ENCODE data around the gene ZFHX3. TPM values are rescaled to one million over a fixed set of nuclear protein-coding genes. Genes with fewer than 3 reads are reported as not detected.

The ZFHX3 gene
- total RNA-seq, 6 experiments from 2014 or later: 14.5 to 25.8 (median 15.8) TPM

GRCh38 chr16:72978212-72978611, 69.7 kb downstream of the ZFHX3 start:
- H3K9me3 Mint-ChIP-seq: no peaks in the 10 kb centered on the region
- no peak overlapping the region for H3K4me3 Mint-ChIP-seq
- DNase-seq: no peak
- TF ChIP-seq, protein P1, sequence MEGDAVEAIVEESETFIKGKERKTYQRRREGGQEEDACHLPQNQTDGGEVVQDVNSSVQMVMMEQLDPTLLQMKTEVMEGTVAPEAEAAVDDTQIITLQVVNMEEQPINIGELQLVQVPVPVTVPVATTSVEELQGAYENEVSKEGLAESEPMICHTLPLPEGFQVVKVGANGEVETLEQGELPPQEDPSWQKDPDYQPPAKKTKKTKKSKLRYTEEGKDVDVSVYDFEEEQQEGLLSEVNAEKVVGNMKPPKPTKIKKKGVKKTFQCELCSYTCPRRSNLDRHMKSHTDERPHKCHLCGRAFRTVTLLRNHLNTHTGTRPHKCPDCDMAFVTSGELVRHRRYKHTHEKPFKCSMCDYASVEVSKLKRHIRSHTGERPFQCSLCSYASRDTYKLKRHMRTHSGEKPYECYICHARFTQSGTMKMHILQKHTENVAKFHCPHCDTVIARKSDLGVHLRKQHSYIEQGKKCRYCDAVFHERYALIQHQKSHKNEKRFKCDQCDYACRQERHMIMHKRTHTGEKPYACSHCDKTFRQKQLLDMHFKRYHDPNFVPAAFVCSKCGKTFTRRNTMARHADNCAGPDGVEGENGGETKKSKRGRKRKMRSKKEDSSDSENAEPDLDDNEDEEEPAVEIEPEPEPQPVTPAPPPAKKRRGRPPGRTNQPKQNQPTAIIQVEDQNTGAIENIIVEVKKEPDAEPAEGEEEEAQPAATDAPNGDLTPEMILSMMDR (IDR thresholded peaks at IDR 0.05): no peak
- peaks cover 18% of the 10 kb centered on the region for H3K36me3 Mint-ChIP-seq (ENCODE audit: low read depth)
- no peak overlapping the region for H3K27ac Mint-ChIP-seq
- H3K27me3 Mint-ChIP-seq (ENCODE audit: insufficient read depth): no peaks in the 10 kb centered on the region; the same call in none of the 2 replicates
- peaks cover 16% of the 10 kb centered on the region for H3K4me1 Mint-ChIP-seq (ENCODE audit: low read depth)

DNA sequence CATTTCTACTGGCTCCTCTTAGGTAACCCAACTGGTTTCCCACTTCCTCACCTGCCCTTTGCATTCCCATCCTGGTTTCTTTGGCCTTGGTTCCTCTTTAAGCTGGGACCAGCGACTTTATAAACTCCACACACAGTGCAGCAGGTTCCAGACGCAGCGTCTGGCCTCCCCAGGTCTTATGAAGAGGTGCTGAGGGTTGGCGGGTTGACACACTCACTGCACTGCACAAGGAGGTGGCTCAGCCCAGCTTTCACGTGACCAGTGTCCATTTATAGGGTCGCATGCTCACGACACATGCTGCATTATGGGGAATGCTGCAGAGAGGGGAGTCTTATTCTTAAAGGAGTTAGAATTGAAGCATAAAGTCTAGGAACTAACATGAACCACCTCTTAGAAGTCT, 70.8 kb downstream of the ZFHX3 start:
- Mint-ChIP-seq H3K4me1 (ENCODE audit: low read depth) (peaks cover 16% of the 10 kb centered on the region), H3K27ac (no peak overlapping the region), H3K36me3 (ENCODE audit: low read depth) (peaks cover 20% of the 10 kb centered on the region), H3K27me3 (ENCODE audit: insufficient read depth) (no peaks in the 10 kb centered on the region; the same call in none of the 2 replicates), H3K9me3 (no peaks in the 10 kb centered on the region), H3K4me3 (no peak overlapping the region)
- TF ChIP-seq, protein P1 (IDR thresholded peaks at IDR 0.05): no peak
- DNase-seq: no peak

DNA sequence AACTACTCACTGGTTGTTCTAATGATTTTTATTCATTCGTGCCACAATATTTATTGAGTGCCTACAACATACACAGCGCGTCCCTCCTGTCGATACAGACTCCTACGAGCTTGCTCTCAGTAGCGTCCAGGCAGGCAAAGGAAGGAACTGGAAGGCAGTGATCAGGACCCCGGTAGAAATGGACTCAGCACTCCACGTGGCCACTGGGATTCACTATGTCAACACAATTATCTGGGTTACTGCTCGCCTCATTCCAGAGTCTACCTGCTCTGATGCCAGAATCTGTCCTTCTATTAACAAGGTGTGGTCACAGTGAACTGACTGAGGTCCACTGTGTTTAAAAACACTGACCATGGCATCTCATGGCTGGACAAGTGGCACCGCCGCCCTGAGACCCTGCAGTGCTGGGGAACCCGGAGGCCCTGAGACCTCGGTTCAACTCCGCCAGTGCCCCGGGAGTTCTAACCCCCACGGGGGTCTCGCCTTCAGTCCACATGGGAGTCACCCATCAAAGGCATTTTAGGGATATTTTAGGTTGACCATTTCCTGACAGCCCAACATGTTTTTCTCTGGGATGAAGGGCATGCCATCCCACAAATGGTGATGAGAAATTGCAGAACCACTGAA, 71.4 kb downstream of the ZFHX3 start:
- Mint-ChIP-seq H3K27ac (no peak overlapping the region), H3K9me3 (no peaks in the 10 kb centered on the region), H3K27me3 (ENCODE audit: insufficient read depth) (no peaks in the 10 kb centered on the region; the same call in none of the 2 replicates), H3K36me3 (ENCODE audit: low read depth) (peaks cover 20% of the 10 kb centered on the region), H3K4me3 (no peak overlapping the region), H3K4me1 (ENCODE audit: low read depth) (peaks cover 12% of the 10 kb centered on the region)
- DNase-seq: no peak
- TF ChIP-seq, protein P1 (IDR thresholded peaks at IDR 0.05): no peak

GRCh38 chr16:72975809-72976437, 72.0 kb downstream of the ZFHX3 start:
- TF ChIP-seq, protein P1 (IDR thresholded peaks at IDR 0.05): no peak
- Mint-ChIP-seq H3K4me1 (ENCODE audit: low read depth) (peaks cover 12% of the 10 kb centered on the region), H3K4me3 (no peak overlapping the region), H3K27me3 (ENCODE audit: insufficient read depth) (no peaks in the 10 kb centered on the region; the same call in none of the 2 replicates), H3K9me3 (no peaks in the 10 kb centered on the region), H3K36me3 (ENCODE audit: low read depth) (peaks cover 20% of the 10 kb centered on the region), H3K27ac (no peak overlapping the region)
- no peak for DNase-seq

GRCh38 chr16:72974142-72974769, 73.7 kb downstream of the ZFHX3 start:
- Mint-ChIP-seq H3K4me3 (no peak overlapping the region), H3K27ac (no peak overlapping the region), H3K9me3 (no peaks in the 10 kb centered on the region), H3K27me3 (ENCODE audit: insufficient read depth) (no peaks in the 10 kb centered on the region; the same call in none of the 2 replicates), H3K36me3 (ENCODE audit: low read depth) (peaks cover 20% of the 10 kb centered on the region), H3K4me1 (ENCODE audit: low read depth) (peaks cover 19% of the 10 kb centered on the region)
- TF ChIP-seq, protein P1 (IDR thresholded peaks at IDR 0.05): no peak
- DNase-seq: no peak

All from HFFc6 (cell line).